HepG2 (cell line): ENCODE data around the gene LGALS7B. TPM values are rescaled to one million over a fixed set of nuclear protein-coding genes. Genes with fewer than 3 reads are reported as not detected.

Source experiments
- ATAC-seq: fragments of 200-7000 bp; cut with Tn5 transposase; 3 replicates; pipeline ENCODE4 v1.9.1; 2020; ENCODE audit warnings: mild to moderate bottlenecking, moderate library complexity
- BruUV-seq: library from RNA; stranded (reverse); fragments of 400-500 nt; replicated peaks from 2 replicates; lab custom pipeline; 2021; lab: Mats Ljungman, UMichigan
- CTCF ChIA-PET: fragments of 300-600 bp; formaldehyde crosslinking; extraction: SDS; loops from one replicate; lab custom pipeline; 2021; ENCODE audit warnings: low total read pairs, inconsistent platforms, low intra/inter-chr PET ratio; lab: Yijun Ruan, JAX
- POLR2A ChIA-PET: fragments of 350-600 bp; sonication (Branson Sonifier 250); formaldehyde crosslinking; loops from one replicate; lab custom pipeline; 2020; ENCODE audit warnings: antibody characterized with exemption, inconsistent platforms; lab: Yijun Ruan, JAX
- DNase-seq: peaks from one replicate; pipeline ENCODE4 v3.0.0-alpha.2; 2015; ENCODE audit warnings: low spot score
- FAIRE-seq: peaks from 3 replicates; lab custom pipeline; 2011; peaks lifted over from hg19 to GRCh38; lab: Jason Lieb, UNC
- H2AFZ ChIP-seq: one replicate; pipeline ENCODE4 v1.6.1; 2011; ENCODE audit warnings: low read length, inconsistent platforms
- H3K27ac ChIP-seq: fragments of 300-600 bp; 3 replicates; pipeline ENCODE4 v1.8.0; 2011; ENCODE audit warnings: mixed run types, mild to moderate bottlenecking, mixed read lengths, low read length, inconsistent platforms; ENCODE audit not compliant: insufficient read depth; ENCODE audit errors: extremely low read length
- H3K27me3 ChIP-seq, 2 experiments: fragments of 200-600 bp in 1 of 2; 2 replicates in 1 of 2; 3 replicates in 1 of 2; pipeline versions ENCODE4 v1.6.0 to v1.8.0; 2011; ENCODE audit warnings: low read length in 2 of 2, mild to moderate bottlenecking in 2 of 2, moderate library complexity in 2 of 2, inconsistent platforms in 1 of 2; ENCODE audit not compliant: insufficient read depth in 2 of 2, control insufficient read depth in 1 of 2
- H3K36me3 ChIP-seq, 2 experiments: fragments of 200-600 bp in 1 of 2; replicated peaks in 1 of 2; 2 replicates in 1 of 2; 3 replicates in 1 of 2; pipeline versions ENCODE4 v1.5.1 to v1.8.0; 2011; ENCODE audit warnings: low read length in 2 of 2, inconsistent platforms in 1 of 2; ENCODE audit not compliant: insufficient read depth in 2 of 2, control insufficient read depth in 1 of 2
- H3K4me1 ChIP-seq: 2 replicates; pipeline ENCODE4 v1.5.1; 2012; ENCODE audit warnings: low read length, inconsistent platforms; ENCODE audit not compliant: insufficient read depth
- H3K4me2 ChIP-seq: 2 replicates; pipeline ENCODE4 v1.6.0; 2011; ENCODE audit warnings: low read depth, low read length, inconsistent platforms
- H3K4me3 ChIP-seq, 3 experiments: fragments of 200-600 bp in 1 of 3; sonication (generic), shearing (Covaris generic) in 1 of 3; replicated peaks in 1 of 3; 2 replicates each; pipeline ENCODE4 v1.5.1; 2011 to 2016; ENCODE audit warnings: low read length in 3 of 3, inconsistent platforms in 2 of 3, low read depth in 2 of 3, mild to moderate bottlenecking in 2 of 3, control low read depth in 1 of 3, mixed read lengths in 1 of 3; ENCODE audit not compliant: insufficient read depth in 1 of 3
- H3K79me2 ChIP-seq: one replicate; pipeline ENCODE4 v1.6.1; 2011; ENCODE audit warnings: low read length, inconsistent platforms; ENCODE audit not compliant: insufficient read depth
- H3K9ac ChIP-seq: 2 replicates; pipeline ENCODE4 v1.6.0; 2011; ENCODE audit warnings: mild to moderate bottlenecking, low read depth, low read length, inconsistent platforms; ENCODE audit not compliant: insufficient read depth
- H3K9me3 ChIP-seq: 2 replicates; pipeline ENCODE4 v1.5.1; 2012; ENCODE audit warnings: mild to moderate bottlenecking, low read length
- H4K20me1 ChIP-seq: 2 replicates; pipeline ENCODE4 v1.6.0; 2011; ENCODE audit warnings: inconsistent platforms, mild to moderate bottlenecking, low read length, moderate library complexity; ENCODE audit not compliant: insufficient read depth
- GATAD1 ChIP-seq: IDR thresholded peaks from 2 replicates; pipeline ENCODE4 v1.6.1; 2016; ENCODE audit warnings: missing genetic modification reagents, missing compliant biosample characterization
- GPN1 ChIP-seq: sonication (generic); formaldehyde crosslinking; IDR thresholded peaks from 2 replicates; pipeline ENCODE4 v1.5.1; 2020; ENCODE audit warnings: missing genetic modification reagents, borderline replicate concordance
- NFE2L2 ChIP-seq: fragments of 150-350 bp; IDR thresholded peaks from 2 replicates; pipeline ENCODE4 v1.6.1; 2014; ENCODE audit warnings: low read length
- SAP130 ChIP-seq: IDR thresholded peaks from 2 replicates; pipeline ENCODE4 v1.6.1; 2016; ENCODE audit warnings: low read depth
- SRF ChIP-seq: IDR thresholded peaks from 2 replicates; pipeline ENCODE4 v1.6.1; 2011; ENCODE audit warnings: mild to moderate bottlenecking, low read depth, low read length, moderate library complexity
- ZNF224 ChIP-seq: sonication (generic); formaldehyde crosslinking; IDR thresholded peaks from 2 replicates; pipeline ENCODE4 v1.5.0; 2020; ENCODE audit warnings: mild to moderate bottlenecking, missing genetic modification reagents
- ZNF431 ChIP-seq: sonication (generic); formaldehyde crosslinking; IDR thresholded peaks from 2 replicates; pipeline ENCODE4 v1.9.0; 2022; ENCODE audit warnings: missing genetic modification reagents, low read depth, mild to moderate bottlenecking, borderline replicate concordance
- ZNF567 ChIP-seq: sonication (generic); formaldehyde crosslinking; IDR thresholded peaks from 2 replicates; pipeline ENCODE4 v1.8.1; 2023; ENCODE audit warnings: mild to moderate bottlenecking, missing genetic modification reagents, borderline replicate concordance
- WGBS: methylation state at CpG from one replicate; pipeline ENCODE4 v1.1.6; 2017; ENCODE audit warnings: low lambda C conversion rate; 5-methylcytosine and 5-hydroxymethylcytosine counted together
- in situ Hi-C: cut with HindIII; loops from 2 replicates; pipeline ENCODE4 v1.10.0; 2017; ENCODE audit warnings: low pct_unique_long_range_greater_than_20kb; ENCODE audit not compliant: extremely low pct_ligation_motif_present
- intact Hi-C: fragments of 100-400 bp; cut with micrococcal nuclease; formaldehyde crosslinking; loops from one replicate; pipeline ENCODE4 v1.10.0; 2022; ENCODE audit not compliant: unreplicated experiment
- polyA plus RNA-seq, 8 experiments: library from polyadenylated mRNA; depleted of rRNA in 3 of 8; stranded (reverse) in 7 of 8; unstranded in 1 of 8; fragments of >200 nt; fragmentation: Illumina TruSeq in 4 of 8; extraction: Trizol in 4 of 8; gene quantifications; 2 replicates each; pipeline versions ENCODE4 v1.2.1 to v1.2.3, GENCODE V29; 2011 to 2016; ENCODE audit warnings: low read depth in 4 of 8, missing spikeins in 1 of 8, mixed read lengths in 1 of 8; ENCODE audit not compliant: insufficient read depth in 1 of 8
- total RNA-seq, 5 experiments: library from RNA; depleted of rRNA; stranded (reverse); fragments of >200 nt; fragmentation: Illumina TruSeq; extraction: Trizol; gene quantifications; 2 replicates each; pipeline ENCODE4 v1.2.3, GENCODE V29; 2016; ENCODE audit warnings: low read depth in 1 of 5
- TF ChIP-seq, protein P1 (sequence below): sonication (generic); formaldehyde crosslinking; IDR thresholded peaks from 2 replicates; pipeline ENCODE4 v1.9.0; 2021; ENCODE audit warnings: missing genetic modification reagents, borderline replicate concordance
- TF ChIP-seq, protein P2 (sequence below): sonication (generic); formaldehyde crosslinking; IDR thresholded peaks from 2 replicates; pipeline ENCODE4 v1.4.0; 2020; ENCODE audit warnings: missing genetic modification reagents

The LGALS7B gene
- total and polyA plus RNA-seq, 2 of the 13 experiments (the other 11 are each of a cell fraction or from before 2014, with no cell fraction given), result 1.7 to 2.1 TPM

DNA sequence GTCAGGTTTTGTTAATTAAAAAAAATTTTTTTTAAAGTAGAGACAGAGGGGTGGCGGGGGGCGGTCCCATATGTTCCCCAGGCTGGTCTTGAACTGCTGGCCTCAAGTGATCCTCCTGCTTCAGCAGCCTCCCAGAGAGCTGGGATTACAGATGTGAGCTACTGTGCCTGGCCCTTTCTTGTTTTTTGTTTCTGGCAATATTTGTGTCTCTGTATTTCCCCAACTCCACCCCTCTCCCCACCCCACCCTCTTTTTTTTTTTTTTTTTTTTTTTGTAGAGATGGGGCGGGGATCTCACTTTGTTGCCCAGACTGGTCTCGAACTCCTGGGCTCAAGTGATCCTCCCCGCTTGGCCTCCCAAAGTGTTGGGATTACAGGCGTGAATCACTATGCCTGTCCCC lies 44.1 kb upstream of the LGALS7B start:
- POLR2A ChIA-PET, result no interaction called here
- no peaks in the 10 kb centered on the region for H4K20me1 ChIP-seq
- no peak overlapping the region for H3K4me3 ChIP-seq
- no peak overlapping the region for H3K27ac ChIP-seq
- WGBS, result 87% methylated on average over 6 of the region's 6 CpGs
- CTCF ChIA-PET, result no interaction called here
- no peaks in the 10 kb centered on the region for H3K36me3 ChIP-seq
- TF ChIP-seq, protein P1, sequence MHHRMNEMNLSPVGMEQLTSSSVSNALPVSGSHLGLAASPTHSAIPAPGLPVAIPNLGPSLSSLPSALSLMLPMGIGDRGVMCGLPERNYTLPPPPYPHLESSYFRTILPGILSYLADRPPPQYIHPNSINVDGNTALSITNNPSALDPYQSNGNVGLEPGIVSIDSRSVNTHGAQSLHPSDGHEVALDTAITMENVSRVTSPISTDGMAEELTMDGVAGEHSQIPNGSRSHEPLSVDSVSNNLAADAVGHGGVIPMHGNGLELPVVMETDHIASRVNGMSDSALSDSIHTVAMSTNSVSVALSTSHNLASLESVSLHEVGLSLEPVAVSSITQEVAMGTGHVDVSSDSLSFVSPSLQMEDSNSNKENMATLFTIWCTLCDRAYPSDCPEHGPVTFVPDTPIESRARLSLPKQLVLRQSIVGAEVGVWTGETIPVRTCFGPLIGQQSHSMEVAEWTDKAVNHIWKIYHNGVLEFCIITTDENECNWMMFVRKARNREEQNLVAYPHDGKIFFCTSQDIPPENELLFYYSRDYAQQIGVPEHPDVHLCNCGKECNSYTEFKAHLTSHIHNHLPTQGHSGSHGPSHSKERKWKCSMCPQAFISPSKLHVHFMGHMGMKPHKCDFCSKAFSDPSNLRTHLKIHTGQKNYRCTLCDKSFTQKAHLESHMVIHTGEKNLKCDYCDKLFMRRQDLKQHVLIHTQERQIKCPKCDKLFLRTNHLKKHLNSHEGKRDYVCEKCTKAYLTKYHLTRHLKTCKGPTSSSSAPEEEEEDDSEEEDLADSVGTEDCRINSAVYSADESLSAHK (CRISPR knock-in tag), result no peak
- TF ChIP-seq ZNF567 (CRISPR knock-in tag) (no peak), SAP130 (no peak), GPN1 (CRISPR knock-in tag) (no peak), SRF (no peak), ZNF224 (CRISPR knock-in tag) (no peak), NFE2L2 (no peak), GATAD1 (CRISPR knock-in tag) (no peak), ZNF431 (CRISPR knock-in tag) (no peak)
- TF ChIP-seq, protein P2, sequence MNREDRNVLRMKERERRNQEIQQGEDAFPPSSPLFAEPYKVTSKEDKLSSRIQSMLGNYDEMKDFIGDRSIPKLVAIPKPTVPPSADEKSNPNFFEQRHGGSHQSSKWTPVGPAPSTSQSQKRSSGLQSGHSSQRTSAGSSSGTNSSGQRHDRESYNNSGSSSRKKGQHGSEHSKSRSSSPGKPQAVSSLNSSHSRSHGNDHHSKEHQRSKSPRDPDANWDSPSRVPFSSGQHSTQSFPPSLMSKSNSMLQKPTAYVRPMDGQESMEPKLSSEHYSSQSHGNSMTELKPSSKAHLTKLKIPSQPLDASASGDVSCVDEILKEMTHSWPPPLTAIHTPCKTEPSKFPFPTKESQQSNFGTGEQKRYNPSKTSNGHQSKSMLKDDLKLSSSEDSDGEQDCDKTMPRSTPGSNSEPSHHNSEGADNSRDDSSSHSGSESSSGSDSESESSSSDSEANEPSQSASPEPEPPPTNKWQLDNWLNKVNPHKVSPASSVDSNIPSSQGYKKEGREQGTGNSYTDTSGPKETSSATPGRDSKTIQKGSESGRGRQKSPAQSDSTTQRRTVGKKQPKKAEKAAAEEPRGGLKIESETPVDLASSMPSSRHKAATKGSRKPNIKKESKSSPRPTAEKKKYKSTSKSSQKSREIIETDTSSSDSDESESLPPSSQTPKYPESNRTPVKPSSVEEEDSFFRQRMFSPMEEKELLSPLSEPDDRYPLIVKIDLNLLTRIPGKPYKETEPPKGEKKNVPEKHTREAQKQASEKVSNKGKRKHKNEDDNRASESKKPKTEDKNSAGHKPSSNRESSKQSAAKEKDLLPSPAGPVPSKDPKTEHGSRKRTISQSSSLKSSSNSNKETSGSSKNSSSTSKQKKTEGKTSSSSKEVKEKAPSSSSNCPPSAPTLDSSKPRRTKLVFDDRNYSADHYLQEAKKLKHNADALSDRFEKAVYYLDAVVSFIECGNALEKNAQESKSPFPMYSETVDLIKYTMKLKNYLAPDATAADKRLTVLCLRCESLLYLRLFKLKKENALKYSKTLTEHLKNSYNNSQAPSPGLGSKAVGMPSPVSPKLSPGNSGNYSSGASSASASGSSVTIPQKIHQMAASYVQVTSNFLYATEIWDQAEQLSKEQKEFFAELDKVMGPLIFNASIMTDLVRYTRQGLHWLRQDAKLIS, result no peak
- no peak for FAIRE-seq
- H3K4me1 ChIP-seq, result peaks cover 29% of the 10 kb centered on the region
- H3K4me2 ChIP-seq, result no peak overlapping the region
- BruUV-seq, result no TSS peak
- no peak for ATAC-seq
- in situ Hi-C loops (loop anchor here (5.0 to 25.0 kb wide), 2 partner anchors 87 to 167 kb away; partner anchors contain the start of genes CCER2 and ECH1), intact Hi-C loops (no loop called here)
- H2AFZ ChIP-seq, result no peak overlapping the region
- no peak overlapping the region for H3K9ac ChIP-seq
- no peaks in the 10 kb centered on the region for H3K9me3 ChIP-seq
- no peaks in the 10 kb centered on the region for H3K27me3 ChIP-seq
- H3K79me2 ChIP-seq, result no peaks in the 10 kb centered on the region
- no peak for DNase-seq
